ENCODE data around the gene GNPTG. TPM values are rescaled to one million over a fixed set of nuclear protein-coding genes. Genes with fewer than 3 reads are reported as not detected.

The GNPTG gene
- total and polyA plus RNA-seq, 2 donors from 2014 or later = 88.7 to 138 TPM

DNA sequence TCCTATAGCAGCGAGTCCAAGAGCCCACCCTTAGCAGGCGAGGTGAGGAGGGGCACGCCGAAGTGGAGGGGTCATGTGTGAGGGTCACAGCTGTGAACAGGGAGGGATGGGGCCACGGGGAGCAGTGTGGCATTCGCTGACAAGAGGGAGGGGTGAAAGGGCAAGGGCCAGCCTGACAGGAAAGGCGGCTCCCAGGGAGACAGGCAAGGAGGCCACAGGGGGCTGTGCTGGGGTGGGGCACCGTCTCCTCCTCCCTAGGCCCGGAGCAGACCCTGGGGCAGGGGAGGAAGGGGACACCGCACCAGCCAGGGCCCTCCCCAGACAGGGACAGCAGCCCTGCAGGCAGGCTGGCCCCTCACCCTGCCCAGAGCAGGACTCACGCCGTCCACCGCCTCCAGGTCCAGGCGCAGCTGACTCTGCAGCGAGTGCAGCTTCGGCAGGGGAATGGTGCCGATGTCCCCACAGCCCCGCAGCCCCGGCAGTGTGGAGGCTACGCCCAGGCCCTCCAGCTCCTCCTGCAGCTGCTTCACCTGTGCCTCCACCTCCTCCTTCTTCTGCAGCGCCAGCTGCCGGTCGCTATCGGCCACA lies 15.1 kb downstream of the GNPTG start:
- Histone ChIP-seq H3K36me3 (ENCODE audit: control insufficient read depth in 2 of 3, insufficient read depth in 3 of 3, low read length in 3 of 3) (peaks cover 0 to 22% (median 6%) of the 10 kb centered on the region in 3 donors), H3K9me3 (ENCODE audit: control insufficient read depth in 2 of 3, insufficient read depth in 1 of 3, low read length in 3 of 3) (no peaks in the 10 kb centered on the region), H3K27me3 (ENCODE audit: control insufficient read depth, insufficient read depth, low read length) (no peaks in the 10 kb centered on the region), H3K9ac (ENCODE audit: low read length in 3 of 3) (no peak overlapping the region), H3K27ac (ENCODE audit: low read depth in 2 of 2, low read length in 2 of 2) (no peak overlapping the region), H3K4me3 (ENCODE audit: low read length in 3 of 3) (no peak overlapping the region), H3K4me1 (ENCODE audit: control insufficient read depth in 2 of 3, insufficient read depth in 2 of 3, low read depth in 1 of 3, low read length in 3 of 3) (no peaks in the 10 kb centered on the region)
- intact Hi-C loops (cut with DNase I) = no loop called here
- DNase-seq = peak in 1 of 5 donors; percentile 70
- TF ChIP-seq CTCF (IDR thresholded peaks at IDR 0.05; ENCODE audit: borderline replicate concordance, extremely low read depth, insufficient read depth) = no peak
- FAIRE-seq = no peak

DNA sequence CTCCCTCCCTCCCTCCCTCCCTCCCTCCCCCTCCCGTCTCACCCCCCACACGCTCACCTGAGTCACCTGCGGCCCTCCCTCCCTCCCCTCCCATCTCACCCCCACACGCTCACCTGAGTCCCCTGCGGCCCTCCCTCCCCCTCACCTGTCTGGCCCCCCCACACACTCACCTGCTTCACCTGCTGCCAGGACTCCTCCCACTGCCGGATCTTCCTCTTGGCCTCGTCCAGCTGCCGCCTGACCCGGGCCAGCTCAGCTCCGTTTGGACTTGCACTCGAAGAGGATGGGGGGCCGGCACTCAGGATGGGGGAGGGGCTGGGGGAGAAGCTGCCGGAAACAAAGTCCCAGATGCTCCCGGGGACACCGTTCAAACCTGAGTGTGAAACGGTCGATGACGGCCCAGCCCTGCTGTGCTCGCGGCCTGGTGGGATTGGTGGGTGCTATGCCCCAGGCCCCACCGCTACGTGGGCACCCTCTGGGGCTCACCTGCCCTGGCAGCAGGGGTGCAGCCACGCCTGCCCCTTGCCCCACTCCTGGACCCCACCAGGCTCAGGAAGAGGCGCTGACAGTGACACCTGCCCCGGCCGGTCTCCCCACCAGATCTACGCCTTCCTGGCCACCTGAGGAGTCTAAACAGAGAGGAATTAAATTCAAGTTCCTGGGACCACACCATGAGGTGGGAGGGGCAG lies 15.9 kb downstream of the GNPTG start:
- Histone ChIP-seq H3K4me3 (ENCODE audit: low read length in 3 of 3) (no peak overlapping the region), H3K9me3 (ENCODE audit: control insufficient read depth in 2 of 3, insufficient read depth in 1 of 3, low read length in 3 of 3) (no peaks in the 10 kb centered on the region), H3K27me3 (ENCODE audit: control insufficient read depth, insufficient read depth, low read length) (no peaks in the 10 kb centered on the region), H3K36me3 (ENCODE audit: control insufficient read depth in 2 of 3, insufficient read depth in 3 of 3, low read length in 3 of 3) (peaks cover 0 to 17% (median 4%) of the 10 kb centered on the region in 3 donors), H3K9ac (ENCODE audit: low read length in 3 of 3) (no peak overlapping the region), H3K27ac (ENCODE audit: low read depth in 2 of 2, low read length in 2 of 2) (no peak overlapping the region), H3K4me1 (ENCODE audit: control insufficient read depth in 2 of 3, insufficient read depth in 2 of 3, low read depth in 1 of 3, low read length in 3 of 3) (no peaks in the 10 kb centered on the region)
- intact Hi-C loops (cut with DNase I) = no loop called here
- no peak for TF ChIP-seq CTCF (IDR thresholded peaks at IDR 0.05; ENCODE audit: borderline replicate concordance, extremely low read depth, insufficient read depth)
- FAIRE-seq (no peak), DNase-seq (peak in 1 of 5 donors; percentile 63)

DNA sequence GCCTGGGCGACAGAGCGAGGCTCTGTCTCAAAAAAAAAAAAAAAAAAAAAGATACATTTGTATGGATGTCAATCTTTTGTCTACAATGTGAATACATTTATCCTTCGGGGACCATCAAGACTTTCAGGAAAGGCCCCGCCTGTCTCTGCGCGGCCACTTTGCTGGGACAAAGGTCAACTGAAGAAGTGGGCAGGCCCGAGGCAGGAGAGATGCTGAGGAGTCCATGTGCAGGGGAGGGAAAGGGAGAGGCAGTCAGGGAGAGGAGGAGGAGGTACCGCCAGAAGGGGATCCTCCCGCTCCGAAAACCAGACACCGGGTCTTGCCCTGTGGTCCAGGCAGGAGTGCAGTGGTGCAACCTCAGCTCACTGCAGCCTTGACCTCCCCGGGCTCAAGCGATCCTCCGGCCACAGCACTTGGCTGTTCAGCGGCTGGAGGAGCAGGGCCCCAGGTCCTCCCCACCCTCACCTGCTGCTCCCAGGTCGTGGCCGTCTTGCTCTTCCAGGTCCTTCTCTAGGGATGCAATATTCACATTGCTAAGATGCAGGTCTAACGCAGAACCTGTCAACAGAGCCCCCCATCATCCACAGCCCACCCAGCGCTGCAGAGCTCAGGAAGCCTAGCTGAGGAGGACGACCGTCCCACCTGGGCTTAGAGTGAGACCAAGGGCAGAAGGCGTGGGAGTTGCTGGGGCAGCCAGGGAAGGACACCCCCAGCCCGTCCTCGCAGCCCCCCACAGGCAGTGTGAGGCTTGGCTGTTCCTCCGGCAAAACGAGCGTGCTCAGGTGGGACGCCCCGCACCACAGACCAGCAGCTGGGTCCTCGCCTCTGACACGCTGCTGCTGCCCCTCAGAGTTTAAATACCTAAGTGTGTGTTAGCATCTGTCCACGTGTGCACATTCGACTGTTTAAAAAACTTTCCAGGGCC lies 19.6 kb downstream of the GNPTG start:
- Histone ChIP-seq H3K4me3 (ENCODE audit: low read length in 3 of 3) (no peak overlapping the region), H3K27ac (ENCODE audit: low read depth in 2 of 2, low read length in 2 of 2) (no peak overlapping the region), H3K9me3 (ENCODE audit: control insufficient read depth in 2 of 3, insufficient read depth in 1 of 3, low read length in 3 of 3) (no peaks in the 10 kb centered on the region), H3K9ac (ENCODE audit: low read length in 3 of 3) (no peak overlapping the region), H3K4me1 (ENCODE audit: control insufficient read depth in 2 of 3, insufficient read depth in 2 of 3, low read depth in 1 of 3, low read length in 3 of 3) (no peaks in the 10 kb centered on the region), H3K27me3 (ENCODE audit: control insufficient read depth, insufficient read depth, low read length) (no peaks in the 10 kb centered on the region), H3K36me3 (ENCODE audit: control insufficient read depth in 2 of 3, insufficient read depth in 3 of 3, low read length in 3 of 3) (peaks cover 0 to 1% (median 0%) of the 10 kb centered on the region in 3 donors)
- no peak for FAIRE-seq
- no peak for TF ChIP-seq CTCF (IDR thresholded peaks at IDR 0.05; ENCODE audit: borderline replicate concordance, extremely low read depth, insufficient read depth)
- peak in 1 of 5 donors; percentile 59 for DNase-seq
- intact Hi-C loops (cut with DNase I) = no loop called here
